GM19238 (cell line): ENCODE results near the gene NOD2.

Experiments
- DNase-seq: peaks from one replicate; pipeline ENCODE4 v3.0.0; 2011; ENCODE audit warnings: low spot score; ENCODE audit not compliant: insufficient read length

Gene NOD2

DNA sequence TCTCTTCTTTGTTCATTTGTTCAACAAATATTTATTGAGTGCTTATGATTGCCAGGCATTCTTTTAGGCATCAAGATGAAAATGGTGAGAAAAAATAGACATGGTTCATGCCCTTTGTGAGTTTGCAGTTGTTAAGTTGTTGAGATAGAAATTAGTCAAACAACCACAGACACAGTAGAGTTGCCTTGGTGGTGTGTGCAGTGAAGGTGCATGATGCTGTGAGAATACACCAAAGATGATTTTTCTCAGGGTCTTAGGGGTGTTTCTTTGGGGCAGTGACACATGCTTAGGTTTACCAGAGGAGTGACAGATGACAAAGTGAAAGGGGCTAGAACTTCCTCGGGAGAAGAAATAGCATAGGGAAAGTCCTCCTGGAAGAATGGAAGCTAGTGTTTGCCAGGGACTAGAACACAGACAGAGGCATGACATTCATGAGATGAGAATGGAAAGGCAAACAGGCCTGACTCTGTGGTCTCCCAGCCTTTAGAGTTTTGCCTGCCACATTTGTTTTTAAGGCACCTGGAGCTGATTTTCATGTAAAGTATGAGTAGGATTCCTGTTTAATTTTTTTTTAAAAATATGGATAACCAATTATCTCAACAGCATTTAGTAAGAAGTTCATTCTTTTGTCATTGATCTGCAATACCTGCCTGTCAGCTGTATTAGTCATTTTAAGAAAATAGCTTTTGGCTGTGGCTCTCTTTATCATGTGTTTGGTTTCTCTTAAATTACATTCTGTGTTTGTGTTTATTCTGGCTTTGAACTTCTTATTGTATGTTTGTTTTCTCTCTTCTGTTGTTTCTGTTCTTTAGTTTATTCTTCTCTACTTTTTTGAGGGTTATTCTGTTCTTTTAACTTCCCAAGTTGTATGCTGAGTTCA, 85.1 kb downstream of the NOD2 start:
- DNase-seq = no peak

DNA sequence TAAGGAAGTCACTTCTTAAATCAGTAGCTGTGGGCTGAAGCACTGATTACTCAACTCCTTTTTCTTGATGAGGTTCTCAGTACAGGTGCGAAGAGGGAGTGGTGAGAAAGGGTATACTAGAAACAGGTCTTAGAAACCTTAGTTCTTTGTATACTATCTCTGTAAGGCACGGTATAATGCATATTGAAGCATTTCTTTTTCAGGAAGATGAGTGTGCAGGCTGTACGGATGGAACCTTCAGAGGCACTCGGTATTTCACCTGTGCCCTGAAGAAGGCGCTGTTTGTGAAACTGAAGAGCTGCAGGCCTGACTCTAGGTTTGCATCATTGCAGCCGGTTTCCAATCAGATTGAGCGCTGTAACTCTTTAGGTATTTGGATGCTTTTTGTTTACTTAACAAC, 87.6 kb downstream of the NOD2 start:
- DNase-seq = no peak

DNA sequence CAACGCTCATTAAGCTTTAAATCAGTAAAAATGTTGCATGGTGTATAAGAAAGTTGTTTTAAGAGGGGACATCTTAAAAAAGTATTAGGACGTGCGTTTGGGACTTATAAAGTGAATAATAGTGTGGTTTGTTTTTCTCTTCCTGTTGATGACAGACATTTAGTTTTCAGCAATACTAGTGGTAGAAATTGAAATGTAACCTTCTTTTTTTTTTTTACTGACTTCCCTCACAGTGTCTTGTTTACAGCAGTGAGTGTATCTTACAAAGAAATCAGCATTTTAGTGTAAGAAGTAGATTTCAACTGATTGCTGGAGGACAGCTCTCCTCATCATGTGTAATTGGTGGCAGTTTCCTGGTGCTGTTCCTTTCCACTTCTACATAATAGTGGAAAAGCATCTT, 88.1 kb downstream of the NOD2 start:
- DNase-seq = no peak
